Head of caudate nucleus (tissue), 42 donors: Measurements from ENCODE around the gene UMOD.
A peak's percentile ranks its signal among the peaks of the same experiment; 100 is the strongest.

Experiments
- DNase-seq, 42 donors: peaks; one replicate each; pipeline versions ENCODE4 v3.0.0 to v3.0.0-alpha.2; 2020 to 2021; ENCODE audit warnings: mixed read lengths in 7 of 42
- intact Hi-C: fragments of 100-400 bp; cut with DNase I; formaldehyde crosslinking; loops from one replicate; pipeline ENCODE4 v1.15.0; 2022

The UMOD gene

DNA sequence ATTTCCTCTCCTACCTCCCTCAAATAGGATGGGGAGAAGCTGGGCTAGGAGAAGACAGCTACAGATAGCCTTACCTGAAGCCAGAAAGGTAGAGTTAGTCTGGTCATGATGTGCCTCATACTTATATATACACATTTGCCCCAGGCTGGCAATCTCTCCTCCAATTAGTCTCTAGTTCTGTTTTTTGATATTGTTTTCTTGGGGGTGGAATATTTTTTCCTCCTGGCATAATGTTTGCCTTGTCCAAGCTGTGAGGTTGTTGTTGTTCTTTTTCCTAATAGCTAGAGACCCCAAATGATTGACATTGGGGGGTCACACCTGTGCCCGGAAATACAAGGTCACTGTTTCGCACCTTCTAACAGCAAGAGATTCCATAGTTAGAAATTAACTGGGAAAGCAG, at the start of gene UMOD:
TSS of gene UMOD (minus strand) at position 101 of the 400 bp plus-strand sequence. CDS start 1,978 bp downstream, outside the sequence.
- no peak for DNase-seq
- intact Hi-C loops: no loop called here

- no peak for DNase-seq
- intact Hi-C loops: no loop called here
Observed at GRCh38 chr16:20401475-20402016, 49.0 kb upstream of the UMOD start.

GRCh38 chr16:20401066-20401465, 48.6 kb upstream of the UMOD start:
- DNase-seq: no peak
- intact Hi-C loops: no loop called here

DNA sequence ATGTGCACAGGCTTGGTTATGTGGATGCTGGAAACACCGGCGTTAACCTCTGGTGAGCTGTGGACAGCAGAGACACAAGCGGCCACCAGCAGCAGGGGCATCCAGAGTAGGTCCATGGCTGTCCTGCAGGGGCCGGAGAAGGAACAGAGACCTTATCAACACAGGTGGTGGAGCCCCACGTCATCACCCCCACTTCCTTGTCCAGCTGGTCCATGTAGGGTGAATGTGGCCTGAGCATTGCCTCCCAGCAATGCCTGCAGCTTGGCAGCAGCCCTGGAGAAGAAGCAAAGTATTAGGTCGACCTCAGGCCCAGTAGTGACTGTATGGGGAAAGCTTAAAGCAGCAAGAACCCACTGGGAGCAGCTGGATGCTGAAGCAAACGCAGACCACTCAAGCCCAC, 46.7 kb upstream of the UMOD start:
- intact Hi-C loops: no loop called here

GRCh38 chr16:20398603-20399002, 46.1 kb upstream of the UMOD start:
- DNase-seq: no peak
- intact Hi-C loops: no loop called here

More for the DNA sequence above, 46.7 kb upstream of the UMOD start:
- DNase-seq: no peak

DNA sequence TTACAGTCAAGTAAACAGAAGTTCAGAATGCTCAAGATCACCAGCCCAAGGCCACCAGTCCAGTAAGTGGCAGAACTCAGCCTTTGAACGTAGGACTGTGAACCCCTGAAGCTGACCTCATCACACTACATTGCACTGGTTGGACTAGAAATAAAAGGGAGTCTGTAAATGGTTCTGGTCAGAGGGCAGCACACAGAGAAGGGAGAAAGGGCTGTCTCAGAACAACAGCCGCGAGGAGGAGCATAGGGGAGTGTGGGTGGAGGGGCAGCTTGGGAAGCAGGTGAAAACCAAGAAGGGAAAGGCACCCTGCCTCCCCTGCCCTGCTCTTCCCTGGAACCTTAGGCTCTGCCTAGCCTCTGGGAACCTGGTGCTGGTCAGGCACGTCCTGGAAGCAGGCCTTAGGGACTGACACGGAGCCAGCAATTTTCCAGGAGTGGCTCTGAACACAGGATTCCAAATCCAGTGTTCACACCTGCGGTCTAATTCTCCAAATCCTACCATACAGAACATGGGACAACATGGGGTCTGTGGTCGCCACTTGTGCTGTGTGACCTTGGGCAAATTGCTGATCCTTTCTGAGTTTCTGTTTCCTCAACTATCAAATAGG, 45.1 kb upstream of the UMOD start:
- intact Hi-C loops: no loop called here
- no peak for DNase-seq

GRCh38 chr16:20396846-20397467, 44.4 kb upstream of the UMOD start:
- intact Hi-C loops: no loop called here
- DNase-seq: no peak

DNA sequence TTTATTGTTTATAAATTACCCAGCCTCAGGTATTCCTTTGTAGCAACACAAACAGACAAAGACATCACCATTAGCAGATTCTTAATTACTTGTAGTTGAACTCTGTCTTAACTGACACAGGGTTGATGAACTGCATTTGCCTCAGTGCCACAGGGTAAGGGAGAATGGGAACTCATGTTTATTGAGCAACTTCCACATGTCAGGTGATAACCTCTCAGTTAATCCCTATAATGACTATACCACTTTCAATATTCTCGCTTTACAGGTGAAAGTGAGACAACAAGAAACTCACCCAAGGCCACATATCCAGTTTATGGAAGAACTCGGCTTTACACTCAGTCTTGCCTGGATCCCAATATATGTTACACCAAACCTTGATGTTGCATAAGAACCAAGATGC, 43.4 kb upstream of the UMOD start:
- intact Hi-C loops: no loop called here
- DNase-seq: no peak

- intact Hi-C loops: no loop called here
- DNase-seq: no peak
Observed at GRCh38 chr16:20393801-20394577, 41.5 kb upstream of the UMOD start.

DNA sequence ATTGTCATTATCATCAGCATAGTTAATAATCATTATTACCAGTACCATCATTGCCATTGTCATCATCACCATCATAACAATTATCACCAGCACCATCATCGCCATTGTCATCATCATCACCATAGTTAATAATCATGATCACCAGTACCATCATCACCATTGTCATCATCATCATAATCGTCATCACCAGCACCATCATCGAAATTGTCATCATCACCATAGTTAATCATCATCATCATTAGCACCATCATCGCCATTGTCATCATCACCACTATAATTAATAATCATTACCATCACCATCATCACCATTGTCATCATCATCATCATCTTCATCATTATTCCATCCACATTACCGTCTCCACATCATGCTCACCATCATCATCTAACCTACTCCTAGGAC, 38.5 kb upstream of the UMOD start:
- intact Hi-C loops: no loop called here

DNA sequence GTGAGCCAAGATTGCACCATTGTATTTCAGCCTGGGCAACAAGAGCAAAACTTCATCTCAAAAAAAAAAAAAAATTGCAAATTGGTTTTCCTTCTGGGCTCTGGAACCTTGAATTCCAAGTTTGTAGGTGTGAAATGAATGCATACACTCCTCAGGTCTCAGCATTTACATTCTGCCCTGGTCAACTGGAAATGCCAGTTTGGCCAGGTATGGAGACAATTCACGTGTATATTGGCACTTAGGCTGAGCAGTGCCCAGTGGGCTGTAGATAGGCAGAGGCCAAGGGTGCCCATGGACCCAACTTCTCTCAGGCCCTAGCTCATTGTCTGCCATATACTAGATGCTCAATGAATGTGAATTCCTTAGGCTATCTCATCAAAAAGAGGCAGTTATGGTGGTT, 36.3 kb upstream of the UMOD start:
- intact Hi-C loops: no loop called here
- DNase-seq: no peak

More for the DNA sequence above, 38.5 kb upstream of the UMOD start:
- DNase-seq: no peak

DNA sequence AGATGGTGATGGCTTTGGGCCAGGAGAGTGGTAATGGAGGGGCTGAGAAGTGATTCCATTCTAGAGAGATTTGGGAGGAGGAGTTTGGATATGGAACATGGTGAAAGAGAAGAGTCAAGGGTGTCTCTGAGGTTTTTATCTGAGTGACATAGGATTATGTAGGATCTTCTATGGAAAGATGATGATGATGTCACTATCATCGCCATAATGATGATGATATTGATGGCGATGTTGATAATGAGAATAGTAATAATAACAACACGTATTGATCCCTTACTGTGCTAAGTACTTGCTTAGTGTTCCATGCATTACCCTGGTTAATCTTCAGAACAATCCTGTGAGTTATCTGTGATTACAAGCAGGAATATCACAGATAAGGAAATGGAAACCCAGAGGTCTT, 35.5 kb upstream of the UMOD start:
- intact Hi-C loops: no loop called here
- no peak for DNase-seq

DNA sequence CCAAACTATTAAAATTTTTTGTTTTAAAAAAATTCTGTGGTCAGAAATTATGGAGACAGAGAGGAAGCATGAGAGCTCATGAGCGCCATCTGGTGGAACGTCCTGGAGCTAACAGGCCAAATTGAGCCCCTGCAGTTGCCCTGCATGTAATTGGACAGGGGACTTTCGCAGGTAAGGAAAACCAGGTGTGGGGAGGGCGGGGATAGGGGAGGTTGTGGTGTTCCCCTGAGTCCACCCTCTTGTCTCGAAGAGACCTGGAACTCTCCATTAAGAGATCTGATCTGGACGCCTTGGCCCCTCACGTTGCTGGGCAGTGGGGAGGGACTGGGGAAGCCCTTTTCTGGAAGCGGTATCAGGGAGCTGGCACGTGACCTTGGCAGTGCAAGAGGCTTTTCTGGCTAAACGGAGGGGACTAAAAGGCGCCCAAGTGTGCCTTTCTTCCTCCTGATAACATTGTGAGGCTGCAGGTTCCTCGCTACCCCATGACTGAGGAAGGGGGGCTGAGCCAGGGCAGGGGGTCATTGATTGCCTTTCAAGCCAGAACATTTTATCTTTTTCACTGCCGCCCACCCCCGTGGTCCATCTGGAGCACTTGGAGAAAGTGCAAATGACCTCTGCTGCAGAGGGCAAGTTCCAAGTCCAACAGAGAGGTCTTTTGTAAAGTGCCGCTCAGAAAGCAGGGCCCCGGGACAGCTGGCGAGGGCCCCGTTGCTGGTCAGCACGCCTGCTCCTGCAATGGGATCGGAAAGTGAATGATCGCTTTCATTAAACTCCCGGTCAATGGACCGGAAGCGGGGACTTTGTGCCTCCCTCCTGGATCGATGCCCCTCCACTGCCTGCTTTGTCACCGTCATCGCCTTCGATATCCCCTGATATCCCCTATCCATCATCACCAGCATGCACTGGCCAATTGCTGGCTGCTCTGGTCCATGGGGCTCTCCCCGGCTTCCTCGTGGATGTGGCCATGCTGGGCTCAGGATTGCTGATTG, 33.6 kb upstream of the UMOD start:
- DNase-seq: peak; percentile 30 to 91 (median 78)
- intact Hi-C loops: no loop called here

DNA sequence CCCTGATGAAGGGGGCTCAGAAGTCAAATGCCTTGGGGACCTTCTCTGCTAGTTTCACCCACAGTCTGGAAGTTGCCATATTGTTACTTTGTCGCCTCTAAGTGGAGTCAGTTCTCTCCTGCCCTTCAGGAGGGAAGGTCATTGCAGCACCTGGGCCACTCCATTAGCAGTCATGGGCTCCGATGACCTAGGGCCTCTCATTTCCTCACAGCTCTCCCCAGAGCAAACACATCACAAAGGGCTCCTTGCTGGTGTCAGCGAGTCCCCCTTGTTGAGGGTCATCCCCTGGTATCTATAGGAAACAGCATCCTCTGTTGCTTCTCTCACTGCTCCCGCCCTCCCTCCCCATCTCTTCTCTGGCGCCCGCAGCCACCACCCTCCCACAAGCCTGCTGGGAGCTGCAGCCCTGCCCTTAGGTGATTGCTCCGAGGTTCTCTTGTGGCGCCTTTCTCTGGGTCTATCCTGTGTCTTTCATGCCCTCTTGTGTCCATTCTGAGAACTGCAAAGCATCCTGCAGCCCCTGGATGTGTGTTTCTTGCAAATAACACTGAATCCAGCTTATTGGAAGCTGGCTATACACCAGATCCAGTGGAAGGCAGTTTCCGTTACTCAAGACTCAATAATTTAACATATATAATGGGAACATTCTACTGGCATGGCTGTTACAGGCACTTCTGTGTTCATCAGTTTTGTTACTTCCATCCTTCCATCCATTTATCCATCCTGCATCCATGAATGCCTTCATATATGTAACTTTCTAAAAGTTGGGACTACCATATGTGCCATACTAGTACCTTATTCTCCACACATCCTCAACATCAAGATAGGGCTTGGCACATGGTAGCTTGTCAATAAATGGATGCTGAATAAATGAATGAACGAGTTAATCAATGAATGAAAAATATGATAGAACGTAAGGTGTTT, 30.9 kb upstream of the UMOD start:
- peak; percentile 24 to 87 (median 68) for DNase-seq
- intact Hi-C loops: loop anchor here (5.0 kb wide), 1 partner anchor 476 kb away; no protein-coding TSS in a partner anchor

DNA sequence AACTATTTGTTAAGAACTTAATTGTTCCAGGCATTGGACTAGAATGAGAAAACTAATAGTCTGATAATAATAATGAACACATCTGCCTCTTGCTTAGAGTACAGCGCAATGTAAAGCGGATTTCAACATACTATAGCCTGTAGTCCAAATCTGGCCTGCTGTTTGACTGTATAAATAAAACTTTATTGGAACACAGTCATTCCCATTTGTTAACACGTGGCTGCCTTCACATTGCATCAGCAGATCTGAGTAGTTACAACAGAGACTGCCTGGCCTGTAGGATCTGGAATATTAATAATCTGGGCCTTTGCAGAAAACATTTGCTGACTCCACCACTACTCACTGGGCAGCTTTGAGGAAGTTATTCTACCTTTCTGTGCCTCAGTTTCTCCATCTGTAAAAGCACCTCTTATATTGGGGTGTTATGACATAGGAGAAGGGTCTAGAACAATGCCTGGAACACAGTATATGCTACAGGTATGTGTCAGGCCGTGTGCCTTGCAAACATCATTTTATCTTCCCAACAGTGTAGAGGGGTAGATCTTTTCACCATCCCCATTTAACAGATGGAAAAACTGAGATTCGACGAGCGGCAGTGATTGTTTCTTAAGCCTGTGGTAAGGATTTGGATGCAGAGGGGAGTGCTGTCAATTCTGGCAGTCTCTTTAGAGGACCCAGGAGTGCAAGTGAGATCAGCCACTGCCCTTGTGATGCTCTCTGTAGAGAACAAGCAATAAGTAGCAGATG, 29.9 kb upstream of the UMOD start:
- intact Hi-C loops: loop anchor here (5.0 kb wide), 1 partner anchor 475 kb away; no protein-coding TSS in a partner anchor
- DNase-seq: no peak

GRCh38 chr16:20380782-20381181, 28.3 kb upstream of the UMOD start:
- DNase-seq: no peak
- intact Hi-C loops: loop anchor here (5.0 kb wide), 1 partner anchor 473 kb away; no protein-coding TSS in a partner anchor

DNA sequence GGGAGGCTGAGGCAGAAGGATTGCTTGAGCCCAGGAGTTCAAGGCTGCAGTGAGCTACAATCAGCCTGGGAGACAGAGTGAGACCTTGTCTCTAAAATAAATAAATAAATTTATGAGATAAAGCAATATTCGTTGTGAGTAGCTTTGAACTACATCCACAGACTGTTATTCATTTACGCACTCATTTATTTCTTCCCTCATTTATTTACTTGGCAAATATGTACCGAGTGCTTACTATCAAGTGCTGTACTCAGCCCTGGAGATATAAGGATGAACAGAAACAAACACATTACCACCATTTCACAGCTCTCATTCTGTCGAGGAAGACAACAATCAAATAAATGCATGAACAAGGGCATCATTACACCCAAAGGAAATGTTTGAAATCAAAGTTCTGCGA, 24.7 kb upstream of the UMOD start:
- intact Hi-C loops: no loop called here
- no peak for DNase-seq
